Ovary (tissue), 3 donors: ENCODE data around the gene IFIT5.

ENCODE experiments used
- POLR2A ChIP-seq: fragments of 450-650 bp; IDR thresholded peaks from one replicate; pipeline ENCODE4 v1.6.1; 2017; ENCODE audit warnings: antibody characterized with exemption, mild to moderate bottlenecking, moderate library complexity
- TF ChIP-seq, protein P1 (sequence below), 3 donors: fragments of 450-650 bp in 2 of 3; fragments of 200-600 bp in 1 of 3; IDR thresholded peaks; one replicate each; pipeline versions ENCODE4 v1.5.1 to v1.8.0; 2016 to 2022; ENCODE audit warnings: antibody characterized with exemption in 3 of 3, mild to moderate bottlenecking in 1 of 3
- donor health status: DM: no; HTN: no; CAD: no.

DNA sequence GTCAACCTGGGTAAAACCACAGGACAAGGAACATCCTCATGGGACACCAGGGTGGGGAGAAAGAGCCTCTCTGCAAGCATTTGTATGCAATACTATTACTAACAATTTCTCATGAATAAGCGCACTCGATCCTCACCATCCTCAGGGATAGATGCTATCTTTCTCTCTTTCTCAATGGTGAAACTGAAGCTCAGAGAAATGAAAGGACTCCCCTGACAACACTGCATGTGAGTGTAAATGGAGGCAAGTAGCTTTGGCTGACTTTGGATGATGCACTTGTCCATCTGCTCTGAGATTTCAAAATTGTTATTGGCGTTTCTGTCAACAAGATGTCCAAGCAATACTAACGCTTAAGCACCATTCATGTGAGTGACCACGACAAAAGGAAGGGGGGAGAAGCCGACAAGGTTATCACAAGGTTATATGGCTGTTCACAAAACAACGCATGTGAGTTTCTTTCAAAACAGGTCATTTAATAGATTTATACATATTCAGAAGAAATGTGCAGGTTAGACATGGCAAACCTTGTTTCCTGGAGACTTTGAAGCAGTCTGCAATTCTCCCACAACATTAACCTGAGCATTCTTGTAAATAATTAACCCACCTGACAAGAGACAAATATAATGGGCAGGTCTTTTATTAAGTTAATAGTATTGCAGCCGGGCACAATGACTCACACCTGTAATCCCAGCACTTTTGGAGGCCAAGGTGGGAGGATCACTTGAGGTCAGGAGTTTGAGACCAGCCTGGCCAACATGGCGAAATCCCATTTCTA is 54.0 kb downstream of the IFIT5 start:
- TF ChIP-seq, protein P1, sequence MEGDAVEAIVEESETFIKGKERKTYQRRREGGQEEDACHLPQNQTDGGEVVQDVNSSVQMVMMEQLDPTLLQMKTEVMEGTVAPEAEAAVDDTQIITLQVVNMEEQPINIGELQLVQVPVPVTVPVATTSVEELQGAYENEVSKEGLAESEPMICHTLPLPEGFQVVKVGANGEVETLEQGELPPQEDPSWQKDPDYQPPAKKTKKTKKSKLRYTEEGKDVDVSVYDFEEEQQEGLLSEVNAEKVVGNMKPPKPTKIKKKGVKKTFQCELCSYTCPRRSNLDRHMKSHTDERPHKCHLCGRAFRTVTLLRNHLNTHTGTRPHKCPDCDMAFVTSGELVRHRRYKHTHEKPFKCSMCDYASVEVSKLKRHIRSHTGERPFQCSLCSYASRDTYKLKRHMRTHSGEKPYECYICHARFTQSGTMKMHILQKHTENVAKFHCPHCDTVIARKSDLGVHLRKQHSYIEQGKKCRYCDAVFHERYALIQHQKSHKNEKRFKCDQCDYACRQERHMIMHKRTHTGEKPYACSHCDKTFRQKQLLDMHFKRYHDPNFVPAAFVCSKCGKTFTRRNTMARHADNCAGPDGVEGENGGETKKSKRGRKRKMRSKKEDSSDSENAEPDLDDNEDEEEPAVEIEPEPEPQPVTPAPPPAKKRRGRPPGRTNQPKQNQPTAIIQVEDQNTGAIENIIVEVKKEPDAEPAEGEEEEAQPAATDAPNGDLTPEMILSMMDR (IDR thresholded peaks at IDR 0.05), result no peak
- no peak for TF ChIP-seq POLR2A
